ENCODE results near the gene TPRG1L.

DNA sequence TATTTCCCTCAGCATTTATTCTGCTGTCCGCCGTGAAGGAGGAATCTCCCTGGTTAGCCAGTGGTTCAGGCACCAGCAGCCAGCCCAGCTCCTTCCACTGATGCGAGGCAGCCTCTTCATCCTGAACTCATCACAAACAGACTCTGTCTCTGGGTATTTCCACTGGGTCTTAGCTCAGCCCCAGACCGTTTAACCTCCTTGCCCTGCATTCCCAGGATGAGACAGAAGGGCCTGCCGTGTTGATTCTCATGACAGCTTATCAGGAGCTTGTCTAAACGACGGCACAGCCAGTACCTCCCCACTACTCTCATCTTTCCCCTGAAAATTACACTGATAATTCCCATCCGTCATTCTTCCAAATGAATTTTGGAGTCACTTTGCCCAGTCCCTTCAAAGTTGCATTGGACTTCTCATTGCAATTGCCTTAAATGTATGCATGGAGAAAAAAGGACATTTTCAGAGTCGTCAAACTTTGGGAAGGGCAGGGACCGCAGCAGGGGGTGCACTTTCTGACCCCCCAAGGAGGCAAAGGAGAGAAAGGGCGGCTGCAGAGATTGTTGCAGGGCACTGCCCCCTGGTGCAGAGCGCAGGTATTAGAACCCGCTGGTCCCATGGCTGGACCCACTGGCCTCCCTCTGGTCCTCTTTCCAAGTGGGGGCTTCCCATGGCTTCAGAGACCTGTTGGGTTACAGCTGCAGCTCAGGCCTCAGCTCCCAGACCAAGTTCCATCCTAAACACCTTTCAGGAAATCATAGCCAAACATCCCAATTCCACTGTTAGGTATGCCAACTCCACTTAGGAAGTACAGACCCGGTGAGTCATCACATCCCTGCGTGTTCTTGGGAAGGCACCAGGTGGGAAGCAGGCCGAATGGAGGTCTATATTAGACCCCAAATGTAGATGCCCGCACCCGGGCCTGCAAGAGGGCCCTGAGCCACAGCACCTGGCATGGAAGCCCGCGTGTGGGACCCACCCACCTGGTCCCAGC, 9.8 kb upstream of the TPRG1L start:
- peak; percentile 61 for TF ChIP-seq CTCF (conservative IDR thresholded peaks at IDR 0.05; ENCODE audit: low read depth, low read length)
- no peak for TF ChIP-seq EZH2 (IDR thresholded peaks at IDR 0.05; ENCODE audit: borderline replicate concordance, low read depth, low read length, poor library complexity, severe bottlenecking)
